ENCODE data around the gene PLEKHJ1. TPM values are rescaled to one million over a fixed set of nuclear protein-coding genes. Genes with fewer than 3 reads are reported as not detected.
A peak's percentile ranks its signal among the peaks of the same experiment; 100 is the strongest.

PLEKHJ1 gene
- total and polyA plus RNA-seq, 9 of the 15 experiments (the other 6 are each of a cell fraction or from before 2014, with no cell fraction given) = 1.5 to 188 (median 63.9) TPM

GRCh38 chr19:2207991-2208860 is 27.9 kb downstream of the PLEKHJ1 start:
- H3K79me2 ChIP-seq (ENCODE audit: control insufficient read depth, insufficient read depth, low read length) = peaks cover 4% of the 10 kb centered on the region; the same call in 1 of the 3 replicates
- peak; percentile 78 for ATAC-seq
- intact Hi-C loops (cut with micrococcal nuclease) = no loop called here
- no peak for TF ChIP-seq PATZ1 (CRISPR knock-in tag; IDR thresholded peaks at IDR 0.05; ENCODE audit: borderline replicate concordance)
- TF ChIP-seq BCL6 (CRISPR knock-in tag; IDR thresholded peaks at IDR 0.05) = no peak
- TF ChIP-seq ELF2 (CRISPR knock-in tag; IDR thresholded peaks at IDR 0.05) = no peak
- TF ChIP-seq POLR2G (IDR thresholded peaks at IDR 0.05; ENCODE audit: low read depth, low read length) = peak; percentile 59; the same call in 1 of the 2 replicates
- no peak for TF ChIP-seq PHF20 (IDR thresholded peaks at IDR 0.05; ENCODE audit: partially characterized antibody)
- no peak for TF ChIP-seq TCFL5 (CRISPR knock-in tag; conservative IDR thresholded peaks at IDR 0.05)
- no peak for TF ChIP-seq ATF2 (CRISPR knock-in tag; IDR thresholded peaks at IDR 0.05)
- TF ChIP-seq BHLHE40 (IDR thresholded peaks at IDR 0.05; ENCODE audit: low read length) = peak; percentile 83
- TF ChIP-seq, protein P1, sequence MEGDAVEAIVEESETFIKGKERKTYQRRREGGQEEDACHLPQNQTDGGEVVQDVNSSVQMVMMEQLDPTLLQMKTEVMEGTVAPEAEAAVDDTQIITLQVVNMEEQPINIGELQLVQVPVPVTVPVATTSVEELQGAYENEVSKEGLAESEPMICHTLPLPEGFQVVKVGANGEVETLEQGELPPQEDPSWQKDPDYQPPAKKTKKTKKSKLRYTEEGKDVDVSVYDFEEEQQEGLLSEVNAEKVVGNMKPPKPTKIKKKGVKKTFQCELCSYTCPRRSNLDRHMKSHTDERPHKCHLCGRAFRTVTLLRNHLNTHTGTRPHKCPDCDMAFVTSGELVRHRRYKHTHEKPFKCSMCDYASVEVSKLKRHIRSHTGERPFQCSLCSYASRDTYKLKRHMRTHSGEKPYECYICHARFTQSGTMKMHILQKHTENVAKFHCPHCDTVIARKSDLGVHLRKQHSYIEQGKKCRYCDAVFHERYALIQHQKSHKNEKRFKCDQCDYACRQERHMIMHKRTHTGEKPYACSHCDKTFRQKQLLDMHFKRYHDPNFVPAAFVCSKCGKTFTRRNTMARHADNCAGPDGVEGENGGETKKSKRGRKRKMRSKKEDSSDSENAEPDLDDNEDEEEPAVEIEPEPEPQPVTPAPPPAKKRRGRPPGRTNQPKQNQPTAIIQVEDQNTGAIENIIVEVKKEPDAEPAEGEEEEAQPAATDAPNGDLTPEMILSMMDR (IDR thresholded peaks at IDR 0.05 in 2 of 3, conservative IDR thresholded peaks at IDR 0.05 in 1 of 3; ENCODE audit: insufficient read depth in 2 of 3, low read depth in 1 of 3, low read length in 3 of 3) = peak in 2 of 3 experiments; percentile 30 to 42; a peak in 3 of 6 replicates
- TF ChIP-seq, protein P2, sequence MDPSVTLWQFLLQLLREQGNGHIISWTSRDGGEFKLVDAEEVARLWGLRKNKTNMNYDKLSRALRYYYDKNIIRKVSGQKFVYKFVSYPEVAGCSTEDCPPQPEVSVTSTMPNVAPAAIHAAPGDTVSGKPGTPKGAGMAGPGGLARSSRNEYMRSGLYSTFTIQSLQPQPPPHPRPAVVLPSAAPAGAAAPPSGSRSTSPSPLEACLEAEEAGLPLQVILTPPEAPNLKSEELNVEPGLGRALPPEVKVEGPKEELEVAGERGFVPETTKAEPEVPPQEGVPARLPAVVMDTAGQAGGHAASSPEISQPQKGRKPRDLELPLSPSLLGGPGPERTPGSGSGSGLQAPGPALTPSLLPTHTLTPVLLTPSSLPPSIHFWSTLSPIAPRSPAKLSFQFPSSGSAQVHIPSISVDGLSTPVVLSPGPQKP (CRISPR knock-in tag; IDR thresholded peaks at IDR 0.05) = no peak
- peak; percentile 69; the same call in 1 of the 2 replicates for TF ChIP-seq TFAP4 (CRISPR knock-in tag; IDR thresholded peaks at IDR 0.05; ENCODE audit: borderline replicate concordance)
- peak; percentile 10; the same call in 1 of the 2 replicates for TF ChIP-seq CREM (IDR thresholded peaks at IDR 0.05; ENCODE audit: low read depth)
- TF ChIP-seq CBFA2T3 (IDR thresholded peaks at IDR 0.05) = 0 out of 2 replicates have a peak, but pooled peaks have one; percentile 8

More at GRCh38 chr19:2207991-2208860, 27.9 kb downstream of the PLEKHJ1 start:
- ChIA-PET CTCF (ENCODE audit: low intra/inter-chr PET ratio) (interaction anchor here (0.5 kb wide), 1 partner anchor 28 kb away, joined by 3 read pairs; the partner anchor contains the start of genes PLEKHJ1 and SF3A2), POLR2A (interaction anchor here (0.7 kb wide), 1 partner anchor 13 kb away, joined by 6 read pairs; no protein-coding TSS in a partner anchor)
- peak; percentile 57 to 74 (median 66) for DNase-seq (ENCODE audit: extremely low read depth in 1 of 4, low spot score in 3 of 4)
- no peaks in the 10 kb centered on the region for H3K9me3 ChIP-seq (replicated peaks; ENCODE audit: control insufficient read depth, insufficient read depth, low read depth, low read length)
- H3K9ac ChIP-seq (ENCODE audit: insufficient read depth in 1 of 2, low read depth in 2 of 2, low read length in 2 of 2) = peak overlapping the region in 1 of 2 experiments; percentile 68; a peak in 2 of 4 replicates
- H3K4me1 ChIP-seq (replicated peaks in 1 of 2; ENCODE audit: control insufficient read depth in 2 of 2, insufficient read depth in 2 of 2, low read length in 2 of 2) = peaks cover 0 to 56% of the 10 kb centered on the region in 2 experiments; a peak in 3 of 5 replicates
- no peaks in the 10 kb centered on the region for H3K9me1 ChIP-seq (ENCODE audit: control insufficient read depth, insufficient read depth, low read length)
- 0 out of 2 replicates have a peak, but pooled peaks cover 9% of the 10 kb centered on the region for H4K20me1 ChIP-seq (replicated peaks; ENCODE audit: control insufficient read depth, insufficient read depth, low read length)
- peaks cover 94% of the 10 kb centered on the region; the same call in 2 of the 3 replicates for H3K36me3 ChIP-seq (ENCODE audit: control insufficient read depth, insufficient read depth, low read length)
- BruUV-seq (replicated peaks) = no TSS peak
- no peak overlapping the region for H3K27ac ChIP-seq (ENCODE audit: extremely low read depth, low read depth, low read length)
- in situ Hi-C loops (cut with MboI) = no loop called here
- H3K27me3 ChIP-seq (ENCODE audit: control insufficient read depth in 2 of 2, insufficient read depth in 2 of 2, low read length in 2 of 2) = no peaks in the 10 kb centered on the region
- 72% methylated on average over 22 of the region's 36 CpGs for WGBS (ENCODE audit: insufficient coverage, low coverage, missing lambda C conversion rate)
- no peak overlapping the region for H2AFZ ChIP-seq (ENCODE audit: low read depth, low read length)
- no peak overlapping the region for H3K4me3 ChIP-seq
- peak; percentile 26 for FAIRE-seq
- no peak overlapping the region for H3K4me2 ChIP-seq (ENCODE audit: insufficient read depth, low read length)

Data from K562 (cell line).